Lower lobe of right lung (tissue), 2 donors: ENCODE results near the gene CIAO1. TPM values are rescaled to one million over a fixed set of nuclear protein-coding genes. Genes with fewer than 3 reads are reported as not detected.
"Not testable (repeated sequence)": the region's sequence is repeated elsewhere in the genome, so short reads cannot be mapped to it uniquely, and the experiment has no call there.

ENCODE experiments used
- ATAC-seq, 2 donors: fragments of 200-7000 bp; cut with Tn5 transposase; one replicate each; pipeline ENCODE4 v1.9.1; 2020 to 2022; ENCODE audit warnings: mild to moderate bottlenecking in 2 of 2, moderate library complexity in 2 of 2
- DNase-seq: peaks from one replicate; pipeline ENCODE4 v3.0.0-alpha.2; 2020
- H3K27ac ChIP-seq: fragments of 200-600 bp; one replicate; pipeline ENCODE4 v1.8.0; 2022
- H3K27me3 ChIP-seq: fragments of 200-600 bp; one replicate; pipeline ENCODE4 v1.8.0; 2022; ENCODE audit warnings: low read depth
- H3K36me3 ChIP-seq: fragments of 200-600 bp; one replicate; pipeline ENCODE4 v1.8.0; 2022; ENCODE audit warnings: mild to moderate bottlenecking
- H3K4me1 ChIP-seq: fragments of 200-600 bp; one replicate; pipeline ENCODE4 v1.8.0; 2022
- H3K4me3 ChIP-seq: fragments of 200-600 bp; one replicate; pipeline ENCODE4 v1.8.0; 2022; ENCODE audit warnings: mild to moderate bottlenecking
- H3K9me3 ChIP-seq: fragments of 200-600 bp; one replicate; pipeline ENCODE4 v1.8.0; 2022
- CTCF ChIP-seq: fragments of 200-600 bp; IDR thresholded peaks from one replicate; pipeline ENCODE4 v1.8.0; 2022; ENCODE audit warnings: antibody characterized with exemption, mild to moderate bottlenecking
- intact Hi-C: fragments of 100-400 bp; cut with DNase I; formaldehyde crosslinking; loops from one replicate; pipeline ENCODE4 v1.11.0; 2022
- total RNA-seq: library from RNA; stranded (reverse); fragmentation: NEBNext Ultra II Directional; extraction: Animal tissue kit (Norgen Biotek cat#: 25700); gene quantifications from one replicate; pipeline ENCODE4 v1.2.1, GENCODE V29; 2021
- donor health status: DM: no; HTN: yes; CAD: no; lungs with severe emphysema.

CIAO1 gene
- total RNA-seq, 1 donor from 2014 or later: 62.3 TPM

GRCh38 chr2:96287273-96287856 lies 21.3 kb downstream of the CIAO1 start:
- no peak for TF ChIP-seq CTCF
- DNase-seq: no peak
- intact Hi-C loops: no loop called here
- no peak for ATAC-seq
- Histone ChIP-seq H3K27ac (no peak overlapping the region), H3K27me3 (no peaks in the 10 kb centered on the region), H3K4me1 (no peaks in the 10 kb centered on the region), H3K9me3 (no peaks in the 10 kb centered on the region), H3K36me3 (peaks cover 100% of the 10 kb centered on the region), H3K4me3 (no peak overlapping the region)

GRCh38 chr2:96291751-96292150 lies 25.7 kb downstream of the CIAO1 start:
- no peak for ATAC-seq
- no peak overlapping the region for H3K27ac ChIP-seq
- no peak for TF ChIP-seq CTCF
- H3K4me1 ChIP-seq: no peaks in the 10 kb centered on the region
- DNase-seq: no peak
- no peaks in the 10 kb centered on the region for H3K9me3 ChIP-seq
- intact Hi-C loops: no loop called here
- no peaks in the 10 kb centered on the region for H3K27me3 ChIP-seq
- H3K4me3 ChIP-seq: no peak overlapping the region
- peaks cover 100% of the 10 kb centered on the region for H3K36me3 ChIP-seq

- H3K4me3 ChIP-seq, H3K27me3 ChIP-seq, DNase-seq, H3K27ac ChIP-seq, H3K4me1 ChIP-seq, H3K9me3 ChIP-seq, intact Hi-C loops, ATAC-seq: not testable (repeated sequence)
- H3K36me3 ChIP-seq: peaks cover 100% of the 10 kb centered on the region
These were observed 28.2 kb downstream of the CIAO1 start for GRCh38 chr2:96294271-96294670.

GRCh38 chr2:96296925-96297324 lies 30.9 kb downstream of the CIAO1 start:
- DNase-seq (no peak), ATAC-seq (no peak)
- TF ChIP-seq CTCF: no peak
- Histone ChIP-seq H3K27me3 (no peaks in the 10 kb centered on the region), H3K9me3 (no peaks in the 10 kb centered on the region), H3K4me1 (no peaks in the 10 kb centered on the region), H3K27ac (no peak overlapping the region), H3K4me3 (no peak overlapping the region), H3K36me3 (peaks cover 100% of the 10 kb centered on the region)
- intact Hi-C loops: no loop called here

GRCh38 chr2:96301865-96302264 lies 35.8 kb downstream of the CIAO1 start:
- ATAC-seq (no peak), DNase-seq (no peak)
- Histone ChIP-seq H3K9me3 (no peaks in the 10 kb centered on the region), H3K27ac (no peak overlapping the region), H3K4me3 (no peak overlapping the region), H3K4me1 (peaks cover 24% of the 10 kb centered on the region), H3K36me3 (peaks cover 77% of the 10 kb centered on the region), H3K27me3 (no peaks in the 10 kb centered on the region)
- TF ChIP-seq CTCF: no peak
- intact Hi-C loops: no loop called here

GRCh38 chr2:96304606-96305005 lies 38.6 kb downstream of the CIAO1 start:
- DNase-seq (no peak), ATAC-seq (no peak)
- no peaks in the 10 kb centered on the region for H3K27me3 ChIP-seq
- H3K36me3 ChIP-seq: peaks cover 49% of the 10 kb centered on the region
- intact Hi-C loops: no loop called here
- no peak for TF ChIP-seq CTCF
- H3K9me3 ChIP-seq: no peaks in the 10 kb centered on the region
- H3K27ac ChIP-seq: peak overlapping the region; percentile 84
- peak overlapping the region; percentile 74 for H3K4me3 ChIP-seq
- peaks cover 24% of the 10 kb centered on the region for H3K4me1 ChIP-seq
